ENCODE data around the gene CHDH. TPM values are rescaled to one million over a fixed set of nuclear protein-coding genes. Genes with fewer than 3 reads are reported as not detected.

CHDH gene
- 0.07 and 0.17 TPM in 2 replicates for total RNA-seq (2014; rRNA removed; shearing (Covaris generic))

- DNase-seq (ENCODE audit: low read depth): peak; percentile 6
These were observed at the start of gene CHDH, which contains the start of gene IL17RB for GRCh38 chr3:53846134-53846850. Gene CHDH, minus strand, starts transcription at chr3:53846419. Its CDS starts 22,411 bp downstream, at chr3:53824008. Gene IL17RB, plus strand, starts transcription at chr3:53846568. Its CDS starts 21 bp downstream, at chr3:53846589.

GRCh38 chr3:53892286-53892637 lies 46.0 kb upstream of the CHDH start:
- no peak for DNase-seq (ENCODE audit: low read depth)

GRCh38 chr3:53891497-53892285 lies 45.5 kb upstream of the CHDH start, which contains the start of gene SELENOK:
Gene SELENOK, minus strand, starts transcription at chr3:53891859.
- peak; percentile 96 for DNase-seq (ENCODE audit: low read depth)

DNA sequence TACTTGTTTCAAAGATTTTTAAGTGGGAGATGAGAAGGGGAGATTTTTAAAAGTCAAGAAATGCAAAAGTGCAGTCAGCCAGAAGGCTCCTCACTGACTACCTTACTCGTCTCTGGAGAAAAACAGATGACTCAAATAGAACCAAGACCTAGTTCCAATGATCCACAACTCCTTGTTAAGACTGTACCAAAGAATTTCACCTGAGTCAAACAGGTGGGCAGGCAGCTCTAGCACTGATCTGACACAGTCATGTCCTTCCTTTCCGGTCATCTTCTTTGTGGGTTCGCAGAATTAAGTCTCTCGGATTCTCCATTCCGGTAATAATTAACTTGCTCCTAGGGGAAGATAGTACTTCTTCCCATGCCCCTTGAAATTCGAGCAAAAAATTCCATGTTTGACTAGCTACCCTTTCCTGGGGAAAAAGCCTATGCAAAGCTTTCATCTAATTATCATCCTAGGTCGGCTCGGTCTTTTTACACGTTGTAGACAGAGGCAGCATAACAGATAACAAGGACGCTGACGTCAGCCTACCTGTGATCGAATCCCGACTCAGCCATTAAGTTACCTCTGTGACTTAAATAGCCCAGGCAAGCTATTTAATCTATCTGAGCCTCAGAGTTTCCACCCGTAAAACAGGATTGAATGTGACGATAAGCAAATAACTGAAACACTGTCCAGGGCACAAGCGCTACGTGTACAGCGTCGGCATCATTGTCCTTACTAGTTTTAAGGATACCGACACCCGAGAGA lies 44.7 kb upstream of the CHDH start:
- DNase-seq (ENCODE audit: low read depth): peak; percentile 30

GRCh38 chr3:53888232-53888631 lies 42.0 kb upstream of the CHDH start:
- DNase-seq (ENCODE audit: low read depth): no peak

GRCh38 chr3:53887446-53887845 lies 41.2 kb upstream of the CHDH start:
- no peak for DNase-seq (ENCODE audit: low read depth)

GRCh38 chr3:53885239-53885638 lies 39.0 kb upstream of the CHDH start:
- no peak for DNase-seq (ENCODE audit: low read depth)

- no peak for DNase-seq (ENCODE audit: low read depth)
These were observed 38.4 kb upstream of the CHDH start for GRCh38 chr3:53884623-53885022.

GRCh38 chr3:53883008-53883407 lies 36.8 kb upstream of the CHDH start:
- DNase-seq (ENCODE audit: low read depth): no peak

DNA sequence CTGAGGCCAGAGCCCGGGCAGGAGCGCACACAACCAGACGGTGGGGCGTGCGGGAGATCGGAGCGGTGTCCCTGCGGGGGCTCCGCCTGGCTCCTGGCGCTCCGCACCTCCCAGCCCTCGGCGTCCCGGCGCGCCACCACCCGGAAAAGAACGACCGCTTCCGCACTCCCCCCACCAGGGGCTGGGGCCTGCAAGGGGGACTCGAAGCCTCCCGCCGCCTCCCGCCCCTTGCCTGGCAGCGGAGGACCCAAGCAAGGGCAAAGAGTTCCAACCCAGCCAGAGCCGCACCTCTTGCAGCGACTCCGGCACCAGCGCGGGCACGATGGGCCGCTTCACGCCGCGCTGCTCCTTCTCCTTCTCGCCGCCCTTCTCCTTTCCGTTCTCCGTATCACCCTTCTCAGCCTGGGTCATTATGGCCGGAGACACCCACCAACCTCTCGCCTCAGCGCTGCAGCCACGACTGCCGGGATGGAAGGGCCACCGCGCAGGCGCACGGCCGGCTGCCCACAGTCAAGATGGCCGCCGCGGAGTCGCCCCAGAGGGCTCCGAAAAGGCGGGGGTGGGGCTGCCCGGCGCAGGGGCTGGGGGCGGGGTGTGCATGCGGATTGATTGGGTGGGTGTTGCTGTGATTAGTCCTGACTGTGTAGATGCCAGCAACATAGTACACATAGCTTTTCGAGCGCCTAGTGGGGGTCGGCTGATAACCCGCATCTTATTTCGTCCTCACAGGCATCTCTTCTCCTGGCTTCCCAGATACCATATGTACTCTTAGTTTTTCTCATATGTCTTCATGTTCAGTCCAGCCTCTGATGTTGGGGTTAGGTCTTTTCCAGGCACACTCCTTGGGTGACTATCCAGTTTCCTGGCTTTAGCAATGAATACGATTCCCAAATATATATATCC lies 35.7 kb upstream of the CHDH start, which contains the start of gene ACTR8:
ACTR8 (minus strand) TSS at position 462 of the 903 bp plus-strand sequence; CDS start at position 411, 51 bp downstream.
- peak; percentile 71 for DNase-seq (ENCODE audit: low read depth)

GRCh38 chr3:53880396-53881345 lies 34.5 kb upstream of the CHDH start:
- DNase-seq (ENCODE audit: low read depth): peak; percentile 2

GRCh38 chr3:53865732-53866499 lies 19.7 kb upstream of the CHDH start:
- DNase-seq (ENCODE audit: low read depth): no peak

DNA sequence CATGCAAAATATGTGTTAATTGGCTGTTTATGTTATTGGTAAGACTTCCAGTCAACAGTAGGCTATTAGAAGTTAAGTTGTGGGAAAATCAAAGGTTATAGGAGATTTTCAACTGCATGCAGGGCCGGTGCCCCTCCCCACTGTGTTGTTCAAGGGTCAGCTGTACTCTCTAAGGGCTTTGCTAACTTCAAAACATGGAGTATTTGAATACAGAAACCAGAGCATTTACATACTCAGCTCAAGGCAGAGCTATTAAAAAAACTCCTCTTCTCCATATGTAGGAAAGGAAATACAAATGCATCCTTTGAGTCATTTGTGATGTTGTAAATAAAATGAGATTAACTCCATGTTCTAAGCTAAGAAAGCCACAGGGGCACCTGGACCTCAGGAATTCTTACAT lies 16.9 kb upstream of the CHDH start:
- no peak for DNase-seq (ENCODE audit: low read depth)

DNA sequence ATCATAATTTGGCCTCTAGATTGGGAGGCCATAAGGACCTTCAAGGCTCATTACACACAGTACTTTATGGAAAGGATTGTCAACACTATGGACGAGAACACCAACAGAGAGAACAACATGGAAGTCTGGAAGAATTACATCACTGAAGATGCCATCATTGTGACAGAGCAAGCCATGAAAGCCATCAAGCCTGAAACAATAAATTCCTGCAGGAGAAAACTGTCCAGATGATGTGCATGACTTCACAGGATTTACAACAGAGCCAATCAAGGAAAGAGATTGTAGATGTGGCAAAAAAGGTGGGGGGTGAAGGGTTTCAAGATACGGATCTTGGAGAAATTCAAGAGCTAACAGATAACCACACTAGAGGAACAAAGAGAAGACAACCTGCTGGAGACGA lies 16.0 kb upstream of the CHDH start:
- no peak for DNase-seq (ENCODE audit: low read depth)

GRCh38 chr3:53860196-53860595 lies 14.0 kb upstream of the CHDH start:
- DNase-seq (ENCODE audit: low read depth): no peak

DNA sequence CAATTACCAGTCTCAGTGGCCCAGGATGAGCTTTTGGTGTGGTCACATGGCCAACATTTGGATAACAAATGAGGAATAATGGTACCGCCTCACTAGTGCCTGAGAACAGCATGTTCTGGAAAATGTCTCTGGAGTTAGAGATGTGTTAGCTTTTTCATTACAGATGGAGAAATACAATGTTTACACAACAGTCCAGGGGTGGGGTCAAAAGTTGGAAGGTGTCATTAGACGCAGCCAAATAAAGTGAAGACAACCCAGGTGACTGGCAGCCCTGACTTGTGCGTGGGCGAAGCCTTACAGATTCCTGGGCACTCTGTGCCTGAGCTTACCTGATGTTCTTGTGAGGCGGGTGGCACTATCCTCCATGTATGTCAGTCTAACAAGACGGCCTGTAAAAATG lies 13.0 kb upstream of the CHDH start:
- DNase-seq (ENCODE audit: low read depth): no peak

- no peak for DNase-seq (ENCODE audit: low read depth)
These were observed 12.0 kb upstream of the CHDH start for GRCh38 chr3:53858096-53858741.

DNA sequence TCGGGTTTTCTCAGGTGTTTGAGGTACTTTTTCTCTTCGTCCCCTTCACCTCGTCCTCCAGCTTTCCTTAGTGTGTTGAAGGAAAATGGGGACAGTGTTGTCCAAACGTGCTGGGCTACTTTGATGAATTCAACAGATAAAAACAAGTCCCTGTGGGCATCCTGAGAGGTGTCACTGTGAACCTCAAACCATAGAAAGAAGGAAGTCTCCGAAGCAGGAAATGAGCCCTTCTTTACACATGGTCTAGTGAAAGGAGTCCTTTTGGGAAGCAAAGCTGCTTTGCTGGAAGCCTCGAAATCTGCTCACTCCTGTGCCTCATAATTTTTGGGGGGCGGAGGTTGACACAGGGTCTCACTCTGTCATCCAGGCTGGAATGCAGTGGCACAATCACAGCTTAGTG lies 10.7 kb upstream of the CHDH start:
- no peak for DNase-seq (ENCODE audit: low read depth)

DNA sequence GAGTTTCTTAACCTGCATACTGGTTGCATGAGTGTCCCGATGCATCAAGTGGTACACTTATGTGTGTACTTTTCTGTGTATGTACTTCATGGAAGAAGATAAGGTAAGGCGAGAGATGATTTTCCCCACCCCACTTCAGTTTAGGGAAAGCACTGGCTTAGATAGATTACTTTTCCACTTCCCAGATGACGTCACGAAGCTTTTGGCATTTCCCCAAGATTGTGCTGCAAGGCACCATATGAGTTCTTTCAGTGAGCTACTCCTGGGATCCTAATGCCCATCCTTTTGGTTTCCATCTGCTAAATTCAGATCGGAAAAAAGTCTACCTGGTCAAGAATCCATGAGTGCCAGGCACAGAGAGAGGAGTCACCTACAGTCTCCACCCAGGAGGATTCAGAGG lies 4.7 kb upstream of the CHDH start:
- DNase-seq (ENCODE audit: low read depth): peak; percentile 13
